HG02623 (cell line): ENCODE results near the gene NT5M.

ENCODE experiments used
- ATAC-seq: cut with Tn5 transposase; IDR thresholded peaks from one replicate; pipeline ENCODE4 v1.9.1; 2021; ENCODE audit warnings: moderate library complexity; ENCODE audit not compliant: unreplicated experiment

Gene NT5M

GRCh38 chr17:17342242-17342945 is 39.2 kb downstream of the NT5M start:
- no peak for ATAC-seq

- no peak for ATAC-seq
These were observed 40.1 kb downstream of the NT5M start for GRCh38 chr17:17343160-17343735.

- no peak for ATAC-seq
These were observed 40.8 kb downstream of the NT5M start for GRCh38 chr17:17343896-17344506.

GRCh38 chr17:17344507-17345293 is 41.5 kb downstream of the NT5M start:
- no peak for ATAC-seq

GRCh38 chr17:17345294-17345597 is 42.1 kb downstream of the NT5M start:
- ATAC-seq: no peak

DNA sequence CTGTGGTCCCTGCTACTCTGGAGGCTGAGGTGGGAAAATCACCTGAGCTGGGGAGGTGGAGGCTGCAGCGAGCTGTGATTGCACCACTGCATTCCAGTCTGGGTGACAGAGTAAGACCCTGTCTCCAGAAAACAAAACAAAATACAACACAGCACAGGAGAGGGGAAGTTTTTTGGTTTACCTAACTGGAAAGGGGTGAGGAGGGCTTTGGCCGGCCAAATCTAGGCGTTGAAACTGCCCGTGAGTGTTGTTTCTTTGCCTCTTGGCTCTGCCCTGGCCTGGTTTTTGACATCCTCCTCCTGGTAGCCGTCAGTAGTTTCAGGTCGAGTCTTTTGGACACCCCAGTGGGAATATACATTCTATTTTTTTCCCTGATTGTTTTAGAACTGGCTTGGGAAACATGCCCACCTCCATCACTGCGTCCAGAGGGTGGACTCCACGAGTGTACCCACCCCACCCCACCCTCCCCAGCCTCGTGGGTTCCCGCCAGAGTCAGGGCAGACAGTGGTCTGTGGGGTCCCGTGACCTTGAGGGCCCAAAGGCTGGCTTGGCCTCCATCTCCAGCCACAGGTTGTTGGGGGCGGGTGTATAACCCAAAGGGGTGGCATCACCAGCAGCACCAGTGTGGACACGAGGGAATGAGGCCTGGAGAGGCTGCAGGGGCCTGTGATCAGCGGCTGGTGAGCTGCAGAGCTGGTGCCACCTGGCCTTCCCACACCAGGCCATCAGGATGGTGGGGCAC is 42.7 kb downstream of the NT5M start:
- no peak for ATAC-seq

- no peak for ATAC-seq
These were observed 43.5 kb downstream of the NT5M start for GRCh38 chr17:17346428-17347233.

- ATAC-seq: no peak
These were observed 44.2 kb downstream of the NT5M start for GRCh38 chr17:17347234-17347955.

- ATAC-seq: no peak
These were observed 45.0 kb downstream of the NT5M start for GRCh38 chr17:17347956-17348871.

GRCh38 chr17:17348872-17349723 is 45.9 kb downstream of the NT5M start:
- ATAC-seq: no peak

DNA sequence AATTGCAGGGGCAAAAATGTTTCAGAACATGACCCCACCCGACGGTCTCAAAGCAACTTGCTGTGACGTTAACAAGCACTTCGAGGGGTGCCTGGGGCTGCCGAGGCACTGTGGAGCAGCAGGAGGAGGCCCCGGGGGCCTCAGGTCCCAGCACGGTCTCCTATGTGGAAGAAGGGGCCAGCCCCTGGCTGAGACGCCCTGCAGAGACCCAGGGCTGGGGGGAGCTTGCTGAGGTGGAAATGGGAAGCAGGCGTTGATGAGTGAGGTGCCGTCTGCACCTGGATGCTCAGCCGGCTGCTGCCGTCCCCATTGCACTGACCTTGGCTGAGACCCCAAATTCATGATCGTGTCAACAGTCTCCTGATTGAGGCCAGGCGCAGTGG is 46.5 kb downstream of the NT5M start:
- no peak for ATAC-seq

DNA sequence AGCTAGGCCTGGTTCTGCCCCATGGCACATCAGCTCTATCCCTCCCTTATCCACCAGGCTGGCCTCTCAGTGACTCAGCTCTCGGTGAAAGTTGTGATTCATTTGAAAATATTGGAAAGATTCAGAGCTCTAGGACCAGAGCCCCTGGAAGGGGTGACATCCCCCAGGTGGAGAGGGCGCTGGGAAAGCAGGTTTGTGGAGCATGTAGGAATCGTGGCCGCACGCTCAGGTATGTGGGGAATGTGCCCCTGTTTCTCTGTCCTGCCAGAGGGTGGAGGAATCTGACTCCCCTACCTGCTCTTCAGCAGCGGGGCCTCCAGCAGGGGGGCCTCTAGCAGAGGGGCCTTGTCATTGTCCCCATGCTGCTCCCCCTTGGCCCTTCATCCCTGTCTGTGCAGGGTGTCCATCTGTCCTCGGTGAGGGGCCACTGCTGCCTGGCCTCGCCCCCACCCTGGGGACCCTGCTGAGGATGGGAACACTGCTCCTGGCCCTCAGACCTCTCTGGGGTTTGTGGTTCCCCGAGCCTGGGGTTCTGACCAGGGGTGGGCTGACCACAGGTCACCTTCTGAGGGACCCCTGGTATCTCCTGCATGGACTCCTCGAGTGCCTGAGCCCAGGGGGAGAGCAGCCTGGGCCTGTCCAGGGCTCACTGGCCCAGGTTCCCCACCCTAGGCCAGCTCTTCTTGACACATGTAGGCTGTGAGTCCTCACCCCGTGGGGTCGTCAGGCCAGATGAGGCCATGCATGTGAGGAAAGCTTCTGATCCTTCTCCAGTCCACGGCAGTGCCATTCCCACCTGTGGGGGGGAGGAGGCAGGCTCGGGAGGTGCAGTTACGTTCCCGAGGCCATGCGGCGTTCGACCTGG is 47.5 kb downstream of the NT5M start:
- ATAC-seq: no peak

DNA sequence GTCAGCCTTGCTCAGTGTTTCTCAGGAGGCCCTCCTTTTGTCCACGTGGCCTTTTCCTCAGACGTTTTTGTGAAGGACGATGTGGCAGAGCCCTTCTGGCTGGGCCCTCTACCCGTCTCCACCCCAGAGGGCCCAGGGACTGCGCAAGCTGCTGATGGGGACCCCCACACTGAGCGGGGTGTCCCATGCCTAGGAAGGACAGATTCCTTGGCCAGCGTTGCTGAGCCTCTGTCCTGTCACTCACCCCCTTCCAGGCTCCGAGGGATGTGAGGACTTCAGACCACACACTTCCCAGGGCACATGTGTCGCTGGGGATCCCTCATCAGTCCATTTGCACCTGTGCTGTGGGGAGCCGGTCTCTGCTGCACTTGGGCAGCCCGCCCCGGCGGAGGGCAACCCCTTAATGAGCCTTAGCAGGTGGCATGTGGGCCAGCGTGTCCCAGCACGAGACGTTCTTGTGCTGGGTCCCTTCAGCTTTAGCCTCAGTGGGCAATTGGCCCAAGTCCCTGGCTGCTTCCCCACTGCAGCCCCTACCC is 48.3 kb downstream of the NT5M start:
- ATAC-seq: no peak

DNA sequence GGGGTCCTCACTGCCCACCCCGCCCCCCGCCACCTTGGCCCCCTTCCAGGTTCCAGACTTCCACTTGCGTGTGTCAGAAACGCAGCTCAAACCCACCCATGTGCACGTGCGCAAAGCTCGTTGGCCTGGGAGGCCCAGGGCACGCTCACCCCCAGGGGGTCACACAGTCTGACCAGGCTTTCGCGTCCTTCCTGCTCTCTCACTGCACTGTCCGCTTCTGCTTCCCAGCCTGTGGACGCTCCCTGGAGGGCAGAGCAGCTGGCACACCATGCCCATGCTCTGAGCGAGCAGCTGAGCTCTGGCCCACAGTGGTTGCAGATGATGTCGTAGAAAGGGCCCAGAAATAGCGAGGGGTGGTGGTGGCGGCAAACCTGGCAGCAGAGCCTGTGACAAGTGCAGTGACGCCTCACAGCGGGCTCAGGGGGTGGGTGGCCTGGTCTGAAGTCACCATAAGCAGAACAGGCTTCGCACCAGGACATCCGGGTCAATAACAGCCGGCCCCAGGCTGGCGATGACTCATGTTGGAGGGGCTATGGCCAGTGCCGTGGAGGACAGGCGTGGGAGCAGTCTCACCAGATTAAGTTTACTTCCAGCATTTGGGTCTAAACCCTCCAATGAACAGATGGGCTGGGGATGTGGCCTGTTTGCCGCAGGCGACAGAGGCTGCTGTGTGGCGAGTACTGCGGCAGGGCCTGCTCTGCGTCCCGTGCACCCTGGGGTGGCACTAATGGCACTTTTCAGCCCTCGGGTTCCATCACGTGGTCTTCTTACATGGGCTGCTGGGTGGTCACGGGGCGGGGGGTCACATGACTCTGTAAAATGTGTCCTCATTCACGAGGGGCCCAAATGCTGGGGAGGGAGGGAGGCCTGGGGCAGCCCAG is 49.0 kb downstream of the NT5M start:
- no peak for ATAC-seq

- no peak for ATAC-seq
These were observed 49.9 kb downstream of the NT5M start for GRCh38 chr17:17352836-17353624.
